Liver (tissue), 9 donors: ENCODE data around the gene COP1. TPM values are rescaled to one million over a fixed set of nuclear protein-coding genes. Genes with fewer than 3 reads are reported as not detected.

Source experiments
- DNase-seq: peaks from one replicate; pipeline ENCODE4 v3.0.0-alpha.2; 2017; ENCODE audit warnings: low spot score
- H3K27ac ChIP-seq, 2 donors: one replicate each; pipeline ENCODE4 v1.7.0; 2013; ENCODE audit warnings: inconsistent platforms in 2 of 2, low read length in 2 of 2, control low read depth in 1 of 2, low read depth in 1 of 2, mild to moderate bottlenecking in 1 of 2
- H3K27me3 ChIP-seq, 4 donors: one replicate each; pipeline versions ENCODE4 v1.6.1 to v1.7.0; 2013; ENCODE audit warnings: low read length in 3 of 4, inconsistent platforms in 1 of 4, mild to moderate bottlenecking in 1 of 4, moderate library complexity in 1 of 4; ENCODE audit not compliant: control insufficient read depth in 4 of 4, insufficient read depth in 4 of 4
- H3K36me3 ChIP-seq, 4 donors: one replicate each; pipeline versions ENCODE4 v1.6.1 to v1.7.0; 2013; ENCODE audit warnings: low read length in 3 of 4, mild to moderate bottlenecking in 3 of 4, low read depth in 1 of 4, moderate library complexity in 1 of 4; ENCODE audit not compliant: control insufficient read depth in 4 of 4, insufficient read depth in 3 of 4
- H3K4me1 ChIP-seq, 4 donors: one replicate each; pipeline versions ENCODE4 v1.6.1 to v1.7.0; 2013; ENCODE audit warnings: low read length in 3 of 4, mild to moderate bottlenecking in 3 of 4, moderate library complexity in 1 of 4; ENCODE audit not compliant: control insufficient read depth in 4 of 4, insufficient read depth in 4 of 4
- H3K4me3 ChIP-seq, 3 donors: one replicate each; pipeline versions ENCODE4 v1.6.1 to v1.7.0; 2013; ENCODE audit warnings: low read length in 3 of 3, control low read depth in 1 of 3, low read depth in 1 of 3, mild to moderate bottlenecking in 1 of 3
- H3K9ac ChIP-seq, 2 donors: one replicate each; pipeline ENCODE4 v1.7.0; 2013; ENCODE audit warnings: low read length in 2 of 2, mild to moderate bottlenecking in 2 of 2, moderate library complexity in 2 of 2, control low read depth in 1 of 2, low read depth in 1 of 2
- H3K9me3 ChIP-seq, 4 donors: one replicate each; pipeline versions ENCODE4 v1.6.1 to v1.7.0; 2013; ENCODE audit warnings: low read length in 3 of 4; ENCODE audit not compliant: control insufficient read depth in 4 of 4
- ATF3 ChIP-seq: IDR thresholded peaks from 2 replicates; pipeline ENCODE4 v1.6.1; 2016; ENCODE audit warnings: antibody characterized with exemption
- CTCF ChIP-seq: fragments of 150-350 bp; IDR thresholded peaks from 2 replicates; pipeline ENCODE4 v1.5.1; 2017; ENCODE audit warnings: improper control_type of control experiment, low read depth, low read length; ENCODE audit not compliant: missing input control
- EGR1 ChIP-seq, 2 donors: IDR thresholded peaks; 2 replicates each; pipeline ENCODE4 v1.6.1; 2016 to 2018; ENCODE audit warnings: antibody characterized with exemption in 2 of 2, low read depth in 2 of 2
- FOXA1 ChIP-seq: IDR thresholded peaks from 2 replicates; pipeline ENCODE4 v1.6.1; 2016; ENCODE audit warnings: antibody characterized with exemption
- FOXA2 ChIP-seq: IDR thresholded peaks from 2 replicates; pipeline ENCODE4 v1.6.1; 2016; ENCODE audit warnings: antibody characterized with exemption
- GABPA ChIP-seq, 2 donors: IDR thresholded peaks in 1 of 2; conservative IDR thresholded peaks in 1 of 2; 2 replicates each; pipeline ENCODE4 v1.6.1; 2016; ENCODE audit warnings: antibody characterized with exemption in 2 of 2, mild to moderate bottlenecking in 1 of 2, moderate library complexity in 1 of 2
- HNF4A ChIP-seq, 2 donors: conservative IDR thresholded peaks; 2 replicates each; pipeline ENCODE4 v1.6.1; 2016; ENCODE audit warnings: antibody characterized with exemption in 2 of 2, mild to moderate bottlenecking in 2 of 2
- JUND ChIP-seq, 2 donors: IDR thresholded peaks; 2 replicates each; pipeline ENCODE4 v1.6.1; 2016; ENCODE audit warnings: antibody characterized with exemption in 2 of 2
- NR2F2 ChIP-seq: IDR thresholded peaks from 2 replicates; pipeline ENCODE4 v1.6.1; 2016; ENCODE audit warnings: antibody characterized with exemption
- RXRA ChIP-seq, 2 donors: IDR thresholded peaks; 2 replicates each; pipeline ENCODE4 v1.6.1; 2017 to 2018; ENCODE audit warnings: antibody characterized with exemption in 2 of 2, mild to moderate bottlenecking in 1 of 2
- SP1 ChIP-seq: IDR thresholded peaks from 2 replicates; pipeline ENCODE4 v1.6.1; 2018; ENCODE audit warnings: antibody characterized with exemption, mild to moderate bottlenecking
- TAF1 ChIP-seq: conservative IDR thresholded peaks from 2 replicates; pipeline ENCODE4 v1.6.1; 2016; ENCODE audit warnings: antibody characterized with exemption, mild to moderate bottlenecking
- ZBTB33 ChIP-seq: IDR thresholded peaks from 2 replicates; pipeline ENCODE4 v1.6.1; 2016; ENCODE audit warnings: antibody characterized with exemption
- WGBS: extraction: QIAGEN DNeasy Blood & Tissue Kit; methylation state at CpG from one replicate; pipeline ENCODE4 v1.1.7; 2013; 5-methylcytosine and 5-hydroxymethylcytosine counted together
- polyA plus RNA-seq, 2 donors: library from polyadenylated mRNA; stranded (reverse) in 1 of 2; unstranded in 1 of 2; fragments of 200-250 nt in 1 of 2; fragments of >200 nt in 1 of 2; fragmentation: Nextera tagmentation in 1 of 2; extraction: Ambion mirVana in 1 of 2; gene quantifications; one replicate each; pipeline versions ENCODE4 v1.2.1 to v1.2.3, GENCODE V29; 2013 to 2015
- total RNA-seq, 2 donors: library from RNA; depleted of rRNA; stranded (reverse); fragments of >200 nt; gene quantifications; one replicate each; pipeline ENCODE4 v1.2.3, GENCODE V29; 2014
- donor health status: healthy.
- donor health status: healthy.
- donor health status: healthy.
- donor health status: healthy.
- donor health status: healthy.

COP1 gene
- total and polyA plus RNA-seq, 4 donors = 14.7 to 35.7 (median 22.5) TPM

- no peak for DNase-seq
- Histone ChIP-seq H3K36me3 (peaks cover 0 to 3% (median under 1%) of the 10 kb centered on the region in 4 donors), H3K9me3 (no peaks in the 10 kb centered on the region), H3K4me1 (no peaks in the 10 kb centered on the region), H3K9ac (no peak overlapping the region), H3K27ac (no peak overlapping the region), H3K27me3 (no peaks in the 10 kb centered on the region), H3K4me3 (no peak overlapping the region)
- no peak for TF ChIP-seq HNF4A (conservative IDR thresholded peaks at IDR 0.05)
- TF ChIP-seq CTCF = no peak
- TF ChIP-seq GABPA (IDR thresholded peaks at IDR 0.05 in 1 of 2, conservative IDR thresholded peaks at IDR 0.05 in 1 of 2) = no peak
- no peak for TF ChIP-seq ATF3
- TF ChIP-seq RXRA (IDR thresholded peaks at IDR 0.05) = no peak
- WGBS = 88% methylated on average over 3 of the region's 3 CpGs
These were observed 273.3 kb downstream of the COP1 start for GRCh38 chr1:175933801-175934200.

GRCh38 chr1:175927944-175928343, 279.1 kb downstream of the COP1 start:
- no peak for TF ChIP-seq ATF3
- TF ChIP-seq CTCF = no peak
- TF ChIP-seq FOXA2 = no peak
- no peak for TF ChIP-seq NR2F2
- TF ChIP-seq TAF1 = no peak
- TF ChIP-seq RXRA (IDR thresholded peaks at IDR 0.05) = no peak
- no peak for TF ChIP-seq EGR1 (IDR thresholded peaks at IDR 0.05; ENCODE audit: low read depth in 2 of 2)
- no peak for TF ChIP-seq SP1
- TF ChIP-seq ZBTB33 = no peak
- TF ChIP-seq FOXA1 = no peak
- TF ChIP-seq JUND (IDR thresholded peaks at IDR 0.05) = no peak
- Histone ChIP-seq H3K4me1 (no peaks in the 10 kb centered on the region), H3K27ac (no peak overlapping the region), H3K4me3 (no peak overlapping the region), H3K9ac (no peak overlapping the region), H3K27me3 (no peaks in the 10 kb centered on the region), H3K36me3 (no peaks in the 10 kb centered on the region), H3K9me3 (no peaks in the 10 kb centered on the region)
- DNase-seq = no peak
- WGBS = 98% methylated on average over 1 of the region's 1 CpG
